OCI-LY1 (cell line): ENCODE data around the gene HOXD3.

Source experiments
- CTCF ChIP-seq: fragments of 200-600 bp; sonication (generic), shearing (Covaris generic); IDR thresholded peaks from 2 replicates; pipeline ENCODE4 v1.5.1; 2017; ENCODE audit warnings: mild to moderate bottlenecking, antibody characterized with exemption, low read length, moderate library complexity, mixed read lengths
- EZH2 ChIP-seq: fragments of 200-600 bp; sonication (generic), shearing (Covaris generic); IDR thresholded peaks from 2 replicates; pipeline ENCODE4 v1.8.0; 2017; ENCODE audit warnings: borderline replicate concordance, mixed run types, mild to moderate bottlenecking, antibody characterized with exemption, low read length, moderate library complexity, mixed read lengths

- TF ChIP-seq CTCF, result no peak
- no peak for TF ChIP-seq EZH2
Measured at GRCh38 chr2:176156301-176156806, 753 bp upstream of the HOXD3 start.
